Measurements from ENCODE around the gene HYOU1. TPM values are rescaled to one million over a fixed set of nuclear protein-coding genes. Genes with fewer than 3 reads are reported as not detected.

Gene HYOU1
- total RNA-seq, 4 donors from 2014 or later, result 32.0 to 49.2 (median 39.9) TPM

GRCh38 chr11:119025978-119026766 lies 30.8 kb downstream of the HYOU1 start:
- no peak for TF ChIP-seq CTCF (IDR thresholded peaks at IDR 0.05; ENCODE audit: low read depth)

GRCh38 chr11:119025541-119025940 lies 31.5 kb downstream of the HYOU1 start:
- no peak for TF ChIP-seq CTCF (IDR thresholded peaks at IDR 0.05; ENCODE audit: low read depth)

- no peak for TF ChIP-seq CTCF (IDR thresholded peaks at IDR 0.05; ENCODE audit: low read depth)
These were observed 31.9 kb downstream of the HYOU1 start for GRCh38 chr11:119025099-119025473.

- TF ChIP-seq CTCF (IDR thresholded peaks at IDR 0.05; ENCODE audit: low read depth), result no peak
These were observed 32.4 kb downstream of the HYOU1 start for GRCh38 chr11:119024430-119025098.

GRCh38 chr11:119023741-119024140 lies 33.3 kb downstream of the HYOU1 start:
- TF ChIP-seq CTCF (IDR thresholded peaks at IDR 0.05; ENCODE audit: low read depth), result no peak

GRCh38 chr11:119021631-119022030 lies 35.4 kb downstream of the HYOU1 start:
- no peak for TF ChIP-seq CTCF (IDR thresholded peaks at IDR 0.05; ENCODE audit: low read depth)

GRCh38 chr11:119019996-119020395 lies 37.0 kb downstream of the HYOU1 start:
- no peak for TF ChIP-seq CTCF (IDR thresholded peaks at IDR 0.05; ENCODE audit: low read depth)
